GM19240 (cell line): ENCODE results near the gene HOXD8.

Experiments
- DNase-seq: peaks from one replicate; pipeline ENCODE4 v3.0.0; 2011; ENCODE audit warnings: low spot score; ENCODE audit not compliant: insufficient read length

Gene HOXD8

GRCh38 chr2:176090862-176091261 lies 38.6 kb upstream of the HOXD8 start:
- DNase-seq = no peak

- DNase-seq = no peak
Observed at GRCh38 chr2:176091329-176092258, 37.9 kb upstream of the HOXD8 start.

GRCh38 chr2:176092270-176093144 lies 37.0 kb upstream of the HOXD8 start, which contains the start of gene HOXD13:
Gene HOXD13, plus strand, starts transcription at chr2:176092721. Its CDS starts 170 bp downstream, at chr2:176092891.
- DNase-seq = no peak

- DNase-seq = no peak
Observed at GRCh38 chr2:176093145-176093897, 36.2 kb upstream of the HOXD8 start.

GRCh38 chr2:176093898-176094249 lies 35.6 kb upstream of the HOXD8 start:
- DNase-seq = no peak

GRCh38 chr2:176094349-176094748 lies 35.2 kb upstream of the HOXD8 start:
- no peak for DNase-seq

GRCh38 chr2:176095421-176095820 lies 34.1 kb upstream of the HOXD8 start:
- DNase-seq = no peak

GRCh38 chr2:176096243-176096985 lies 33.1 kb upstream of the HOXD8 start:
- DNase-seq = no peak

GRCh38 chr2:176096986-176097819 lies 32.3 kb upstream of the HOXD8 start:
- DNase-seq = peak; percentile 75

GRCh38 chr2:176097820-176098365 lies 31.6 kb upstream of the HOXD8 start:
- DNase-seq = no peak

- DNase-seq = no peak
Observed at GRCh38 chr2:176098366-176099158, 30.9 kb upstream of the HOXD8 start.

GRCh38 chr2:176099159-176099727 lies 30.3 kb upstream of the HOXD8 start:
- no peak for DNase-seq

- no peak for DNase-seq
Observed at GRCh38 chr2:176099728-176100546, 29.6 kb upstream of the HOXD8 start, which contains the start of gene HOXD12. Gene HOXD12, plus strand, starts transcription at chr2:176099795. Its CDS starts 7 bp downstream, at chr2:176099802.

GRCh38 chr2:176100547-176101140 lies 28.9 kb upstream of the HOXD8 start:
- no peak for DNase-seq

- no peak for DNase-seq
Observed at GRCh38 chr2:176101216-176101830, 28.2 kb upstream of the HOXD8 start.

- DNase-seq = no peak
Observed at GRCh38 chr2:176101842-176102241, 27.7 kb upstream of the HOXD8 start.
